Measurements from ENCODE around the gene ASH1L. TPM values are rescaled to one million over a fixed set of nuclear protein-coding genes. Genes with fewer than 3 reads are reported as not detected.

Gene ASH1L
- total and polyA plus RNA-seq, 2 experiments from 2014 or later, result 14.5 to 30.6 TPM

DNA sequence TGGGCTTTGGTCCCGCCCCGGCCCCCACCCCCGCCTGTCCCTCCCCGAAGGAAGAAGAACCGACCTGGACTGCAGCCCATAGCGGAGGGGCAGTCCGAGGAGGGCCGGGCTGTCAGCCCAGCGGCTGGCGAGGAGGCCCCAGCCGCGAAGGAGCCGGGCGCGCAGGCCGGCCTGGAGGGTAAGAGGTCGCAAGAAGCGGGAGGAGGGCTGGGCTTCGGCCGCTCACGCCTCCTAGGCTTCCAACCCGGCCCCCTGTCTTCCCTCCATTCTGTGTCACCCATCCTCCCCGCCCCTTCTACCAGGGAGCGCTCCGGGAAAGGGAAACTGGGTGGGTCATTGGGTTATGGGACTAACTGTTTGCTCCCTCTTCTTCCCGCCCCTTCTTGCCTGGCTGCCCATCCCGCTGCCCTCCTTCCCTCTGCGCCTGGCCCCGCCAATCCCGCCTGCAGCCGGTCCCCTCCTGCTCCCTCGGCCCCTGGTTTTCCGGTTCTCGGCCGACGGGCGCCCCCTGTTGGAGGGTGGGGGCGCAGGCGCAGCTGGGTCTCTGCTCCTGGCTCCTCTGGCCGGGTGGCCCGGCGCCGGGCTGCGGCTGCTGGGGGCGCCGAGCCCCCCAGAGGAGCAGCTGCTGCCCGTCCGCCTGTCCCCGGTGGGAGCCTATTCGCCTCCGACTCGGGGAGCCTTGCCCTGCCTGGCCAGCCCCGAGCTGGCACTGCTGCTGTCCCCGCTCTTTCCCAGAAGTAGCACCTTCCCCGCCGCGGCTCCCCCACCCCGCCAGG is 239.5 kb downstream of the ASH1L start:
- WGBS (ENCODE audit: low lambda C conversion rate, missing lambda C conversion rate), result 2% methylated on average over 30 of the region's 58 CpGs
- H3K79me2 ChIP-seq, result peaks cover 26% of the 10 kb centered on the region
- H3K27me3 ChIP-seq, result no peaks in the 10 kb centered on the region
- peak; percentile 95 for DNase-seq (ENCODE audit: low spot score)
- H3K36me3 ChIP-seq (replicated peaks; ENCODE audit: insufficient read depth, low read depth), result no peaks in the 10 kb centered on the region
- peak overlapping the region; percentile 69 for H2AFZ ChIP-seq
- peaks cover 21% of the 10 kb centered on the region for H3K4me1 ChIP-seq (ENCODE audit: insufficient read depth)
- H3K9me3 ChIP-seq (ENCODE audit: low read depth), result no peaks in the 10 kb centered on the region
- peak overlapping the region; percentile 63 for H3K4me3 ChIP-seq
- peak overlapping the region; percentile 94 for H3K27ac ChIP-seq
- peak overlapping the region; percentile 87 for H3K4me2 ChIP-seq
- H4K20me1 ChIP-seq (ENCODE audit: insufficient read depth, poor library complexity, severe bottlenecking), result peaks cover 11% of the 10 kb centered on the region
- H3K9me2 ChIP-seq (replicated peaks; ENCODE audit: insufficient read depth), result no peaks in the 10 kb centered on the region
- TF ChIP-seq CTCF (IDR thresholded peaks at IDR 0.05; ENCODE audit: poor library complexity) (peak; percentile 98), EZH2phosphoT487 (IDR thresholded peaks at IDR 0.05; ENCODE audit: low read depth, severe bottlenecking, unreplicated experiment) (no peak)

DNA sequence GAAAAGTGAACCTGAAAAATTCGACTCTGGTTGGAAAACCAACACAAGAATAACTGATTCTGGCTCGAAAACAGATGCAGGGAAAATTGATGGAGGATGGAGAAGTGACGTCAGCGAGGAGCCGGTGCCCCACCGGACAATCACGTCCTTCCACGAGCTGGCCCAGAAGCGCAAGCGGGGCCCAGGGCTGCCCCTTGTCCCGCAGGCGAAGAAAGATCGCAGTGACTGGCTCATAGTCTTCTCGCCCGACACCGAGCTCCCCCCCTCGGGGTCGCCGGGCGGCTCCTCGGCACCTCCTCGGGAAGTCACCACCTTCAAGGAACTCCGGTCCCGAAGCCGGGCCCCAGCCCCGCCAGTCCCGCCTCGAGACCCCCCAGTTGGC is 240.0 kb downstream of the ASH1L start:
- H3K36me3 ChIP-seq (replicated peaks; ENCODE audit: insufficient read depth, low read depth), result no peaks in the 10 kb centered on the region
- H2AFZ ChIP-seq, result peak overlapping the region; percentile 69
- peak overlapping the region; percentile 63 for H3K4me3 ChIP-seq
- WGBS (ENCODE audit: low lambda C conversion rate, missing lambda C conversion rate), result 5% methylated on average over 19 of the region's 28 CpGs
- H3K4me2 ChIP-seq, result peak overlapping the region; percentile 87
- peaks cover 11% of the 10 kb centered on the region for H4K20me1 ChIP-seq (ENCODE audit: insufficient read depth, poor library complexity, severe bottlenecking)
- peaks cover 27% of the 10 kb centered on the region for H3K79me2 ChIP-seq
- TF ChIP-seq EZH2phosphoT487 (IDR thresholded peaks at IDR 0.05; ENCODE audit: low read depth, severe bottlenecking, unreplicated experiment), result no peak
- no peak for TF ChIP-seq EZH2 (IDR thresholded peaks at IDR 0.05; ENCODE audit: borderline replicate concordance)
- TF ChIP-seq CTCF (IDR thresholded peaks at IDR 0.05; ENCODE audit: poor library complexity), result no peak
- H3K9me3 ChIP-seq (ENCODE audit: low read depth), result no peaks in the 10 kb centered on the region
- no peaks in the 10 kb centered on the region for H3K9me2 ChIP-seq (replicated peaks; ENCODE audit: insufficient read depth)
- H3K27me3 ChIP-seq, result no peaks in the 10 kb centered on the region
- H3K4me1 ChIP-seq (ENCODE audit: insufficient read depth), result peaks cover 22% of the 10 kb centered on the region
- DNase-seq (ENCODE audit: low spot score), result peak; percentile 63
- peak overlapping the region; percentile 94 for H3K27ac ChIP-seq

GRCh38 chr1:155321639-155322503 is 240.7 kb downstream of the ASH1L start:
- peaks cover 21% of the 10 kb centered on the region for H3K79me2 ChIP-seq
- peak overlapping the region; percentile 63 for H3K4me3 ChIP-seq
- no peaks in the 10 kb centered on the region for H3K36me3 ChIP-seq (replicated peaks; ENCODE audit: insufficient read depth, low read depth)
- WGBS (ENCODE audit: low lambda C conversion rate, missing lambda C conversion rate), result 57% methylated on average over 27 of the region's 27 CpGs
- TF ChIP-seq EZH2phosphoT487 (IDR thresholded peaks at IDR 0.05; ENCODE audit: low read depth, severe bottlenecking, unreplicated experiment) (no peak), EZH2 (IDR thresholded peaks at IDR 0.05; ENCODE audit: borderline replicate concordance) (no peak), CTCF (IDR thresholded peaks at IDR 0.05; ENCODE audit: poor library complexity) (no peak)
- peak overlapping the region; percentile 69 for H2AFZ ChIP-seq
- H3K9me2 ChIP-seq (replicated peaks; ENCODE audit: insufficient read depth), result no peaks in the 10 kb centered on the region
- H3K27ac ChIP-seq, result peak overlapping the region; percentile 94
- H3K27me3 ChIP-seq, result no peaks in the 10 kb centered on the region
- peak; percentile 31 for DNase-seq (ENCODE audit: low spot score)
- peak overlapping the region; percentile 87 for H3K4me2 ChIP-seq
- peaks cover 11% of the 10 kb centered on the region for H4K20me1 ChIP-seq (ENCODE audit: insufficient read depth, poor library complexity, severe bottlenecking)
- peaks cover 27% of the 10 kb centered on the region for H3K4me1 ChIP-seq (ENCODE audit: insufficient read depth)
- no peaks in the 10 kb centered on the region for H3K9me3 ChIP-seq (ENCODE audit: low read depth)

Data from hepatocyte (in vitro differentiated cells).